ENCODE results near the gene STX8. TPM values are rescaled to one million over a fixed set of nuclear protein-coding genes. Genes with fewer than 3 reads are reported as not detected.

The STX8 gene
- total RNA-seq, 1 experiment from 2014 or later: 38.8 TPM

GRCh38 chr17:9229826-9230201 is 345.8 kb downstream of the STX8 start:
- no peak overlapping the region for H3K27ac ChIP-seq (ENCODE audit: low read depth, low read length)
- H3K36me3 ChIP-seq (ENCODE audit: control insufficient read depth in 1 of 2, insufficient read depth in 2 of 2, low read length in 2 of 2): no peaks in the 10 kb centered on the region
- BruUV-seq (replicated peaks): no TSS peak
- ChIA-PET RAD21 (ENCODE audit: low non-redundant PET in 1 of 2, low total read pairs in 2 of 2, uncharacterized antibody in 2 of 2, unreplicated experiment in 2 of 2) (no interaction called here), POLR2A (no interaction called here), CTCF (no interaction called here)
- DNase-seq (ENCODE audit: low read depth, low spot score): no peak
- TF ChIP-seq SP1 (IDR thresholded peaks at IDR 0.05; ENCODE audit: low read depth): no peak
- TF ChIP-seq SRF (IDR thresholded peaks at IDR 0.05; ENCODE audit: low read depth): no peak
- TF ChIP-seq RAD21 (IDR thresholded peaks at IDR 0.05; ENCODE audit: low read depth): no peak
- no peak for TF ChIP-seq ZFX (IDR thresholded peaks at IDR 0.05)
- TF ChIP-seq EZH2phosphoT487 (IDR thresholded peaks at IDR 0.05; ENCODE audit: borderline replicate concordance): no peak
- H3K9ac ChIP-seq (ENCODE audit: low read length): no peak overlapping the region
- H3K79me2 ChIP-seq (ENCODE audit: insufficient read depth, low read length): no peaks in the 10 kb centered on the region
- no peaks in the 10 kb centered on the region; a peak in 1 of 4 replicates for H3K9me3 ChIP-seq (ENCODE audit: control insufficient read depth in 1 of 2, insufficient read depth in 1 of 2, low read depth in 1 of 2, low read length in 2 of 2)
- no peaks in the 10 kb centered on the region for H4K20me1 ChIP-seq (ENCODE audit: insufficient read depth)
- intact Hi-C loops (cut with micrococcal nuclease): no loop called here
- H3K4me1 ChIP-seq (ENCODE audit: control insufficient read depth in 1 of 2, insufficient read depth in 2 of 2, low read length in 2 of 2): no peaks in the 10 kb centered on the region
- no peak overlapping the region for H2AFZ ChIP-seq (ENCODE audit: low read depth, low read length, poor library complexity, severe bottlenecking)
- H3K4me3 ChIP-seq (replicated peaks in 1 of 2; ENCODE audit: low read depth in 1 of 2, low read length in 2 of 2): no peak overlapping the region
- no peaks in the 10 kb centered on the region for H3K27me3 ChIP-seq (ENCODE audit: insufficient read depth, low read length)
- H3K4me2 ChIP-seq (ENCODE audit: low read length): no peak overlapping the region
- no peaks in the 10 kb centered on the region for H3K9me2 ChIP-seq (ENCODE audit: insufficient read depth)
- ATAC-seq: no peak

- no peaks in the 10 kb centered on the region; a peak in 1 of 4 replicates for H3K9me3 ChIP-seq (ENCODE audit: control insufficient read depth in 1 of 2, insufficient read depth in 1 of 2, low read depth in 1 of 2, low read length in 2 of 2)
- DNase-seq (ENCODE audit: low read depth, low spot score) (no peak), ATAC-seq (no peak)
- CTCF ChIA-PET: no interaction called here
- H4K20me1 ChIP-seq (ENCODE audit: insufficient read depth): no peaks in the 10 kb centered on the region
- H2AFZ ChIP-seq (ENCODE audit: low read depth, low read length, poor library complexity, severe bottlenecking): no peak overlapping the region
- H3K9me2 ChIP-seq (ENCODE audit: insufficient read depth): no peaks in the 10 kb centered on the region
- no peaks in the 10 kb centered on the region for H3K27me3 ChIP-seq (ENCODE audit: insufficient read depth, low read length)
- BruUV-seq (replicated peaks): no TSS peak
- H3K27ac ChIP-seq (ENCODE audit: low read depth, low read length): no peak overlapping the region
- H3K9ac ChIP-seq (ENCODE audit: low read length): no peak overlapping the region
- no peak overlapping the region for H3K4me3 ChIP-seq (replicated peaks in 1 of 2; ENCODE audit: low read depth in 1 of 2, low read length in 2 of 2)
- no peaks in the 10 kb centered on the region for H3K36me3 ChIP-seq (ENCODE audit: control insufficient read depth in 1 of 2, insufficient read depth in 2 of 2, low read length in 2 of 2)
- no peaks in the 10 kb centered on the region for H3K4me1 ChIP-seq (ENCODE audit: control insufficient read depth in 1 of 2, insufficient read depth in 2 of 2, low read length in 2 of 2)
- TF ChIP-seq MAX (IDR thresholded peaks at IDR 0.05): no peak
- TF ChIP-seq ZNF274 (IDR thresholded peaks at IDR 0.05; ENCODE audit: low read depth, low read length): no peak
- no peak for TF ChIP-seq RAD21 (IDR thresholded peaks at IDR 0.05; ENCODE audit: low read depth)
- TF ChIP-seq TCF7L2 (IDR thresholded peaks at IDR 0.05; ENCODE audit: borderline replicate concordance, extremely low read depth, insufficient read depth, insufficient read length): no peak
- no peak for TF ChIP-seq EGR1 (IDR thresholded peaks at IDR 0.05; ENCODE audit: low read depth)
- no peak for TF ChIP-seq CEBPB (IDR thresholded peaks at IDR 0.05; ENCODE audit: low read depth)
- no peak for TF ChIP-seq POLR2AphosphoS5 (IDR thresholded peaks at IDR 0.05; ENCODE audit: low read depth, low read length)
- TF ChIP-seq ZBTB33 (IDR thresholded peaks at IDR 0.05; ENCODE audit: extremely low read depth, insufficient replicate concordance, low read length): no peak
- no peak for TF ChIP-seq POLR2A (IDR thresholded peaks at IDR 0.05; ENCODE audit: borderline replicate concordance, extremely low read depth, insufficient read depth, insufficient read length)
- TF ChIP-seq SIN3A (IDR thresholded peaks at IDR 0.05; ENCODE audit: low read depth): no peak
- no peak for TF ChIP-seq ZFX (IDR thresholded peaks at IDR 0.05)
- no peak for TF ChIP-seq SRF (IDR thresholded peaks at IDR 0.05; ENCODE audit: low read depth)
- TF ChIP-seq CBX3 (IDR thresholded peaks at IDR 0.05; ENCODE audit: low read depth): no peak
- no peak for TF ChIP-seq FOSL1 (IDR thresholded peaks at IDR 0.05; ENCODE audit: low read depth)
- no peak for TF ChIP-seq JUND (IDR thresholded peaks at IDR 0.05)
- no peak for TF ChIP-seq EZH2 (IDR thresholded peaks at IDR 0.05)
- TF ChIP-seq EZH2phosphoT487 (IDR thresholded peaks at IDR 0.05; ENCODE audit: borderline replicate concordance): no peak
- no peak for TF ChIP-seq ATF3 (IDR thresholded peaks at IDR 0.05)
- RAD21 ChIA-PET (ENCODE audit: low non-redundant PET in 1 of 2, low total read pairs in 2 of 2, uncharacterized antibody in 2 of 2, unreplicated experiment in 2 of 2): no interaction called here
- no peak overlapping the region for H3K4me2 ChIP-seq (ENCODE audit: low read length)
- intact Hi-C loops (cut with micrococcal nuclease): no loop called here
- POLR2A ChIA-PET: no interaction called here
- H3K79me2 ChIP-seq (ENCODE audit: insufficient read depth, low read length): no peaks in the 10 kb centered on the region
These were observed 346.3 kb downstream of the STX8 start for GRCh38 chr17:9229160-9229825.
